Lower leg skin (tissue), 3 donors: Measurements from ENCODE around the gene TSPAN32.

ENCODE experiments used
- POLR2A ChIP-seq, 2 donors: fragments of 450-650 bp; IDR thresholded peaks; one replicate each; pipeline ENCODE4 v1.6.1; 2016 to 2017; ENCODE audit warnings: antibody characterized with exemption in 2 of 2, mild to moderate bottlenecking in 1 of 2, moderate library complexity in 1 of 2
- TF ChIP-seq, protein P1 (sequence below), 3 donors: fragments of 450-650 bp; IDR thresholded peaks; one replicate each; pipeline ENCODE4 v1.5.1; 2016; ENCODE audit warnings: antibody characterized with exemption in 3 of 3, mild to moderate bottlenecking in 3 of 3, moderate library complexity in 2 of 3

DNA sequence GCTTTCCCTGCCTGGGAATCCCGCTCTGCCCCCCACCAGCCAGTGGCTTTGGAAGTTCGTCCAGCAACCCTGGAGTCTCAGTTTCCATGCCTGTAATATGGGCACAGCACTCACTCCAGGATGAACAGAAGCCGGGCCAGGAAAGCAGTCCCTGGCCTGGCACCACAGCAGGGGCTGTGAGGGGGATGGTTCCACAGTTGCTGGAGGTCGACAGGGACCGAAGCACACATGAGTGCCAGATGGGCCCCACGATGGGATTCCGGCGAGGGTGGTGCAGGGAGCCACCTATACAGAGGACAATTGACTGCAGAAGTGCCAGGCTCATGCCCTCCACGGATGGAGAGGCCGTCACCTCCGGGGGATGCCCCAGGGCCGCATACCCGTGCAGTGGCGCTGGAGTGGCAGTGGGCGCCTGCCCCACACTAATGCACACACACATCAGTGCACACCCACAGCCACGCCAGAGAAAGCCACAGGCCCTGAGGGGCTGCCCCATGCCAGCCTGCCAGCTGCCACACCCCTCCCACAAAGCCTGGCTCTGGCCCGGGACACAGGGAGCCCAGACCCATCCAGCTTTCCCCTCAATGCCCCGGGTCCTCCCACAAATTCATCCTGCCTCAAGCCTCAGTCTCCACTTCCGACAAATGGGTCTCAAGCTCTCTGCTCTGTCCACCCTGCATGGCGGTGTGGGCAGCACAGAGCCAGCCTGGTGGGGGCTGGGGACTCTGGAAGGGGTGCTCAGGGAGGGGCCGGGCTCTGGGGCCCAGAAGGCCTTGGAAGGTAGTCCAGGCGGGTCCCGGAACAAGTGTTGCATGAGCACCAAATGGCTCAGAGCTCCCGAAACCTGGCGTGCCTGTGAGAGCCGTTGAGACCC is 41.1 kb upstream of the TSPAN32 start:
- TF ChIP-seq, protein P1, sequence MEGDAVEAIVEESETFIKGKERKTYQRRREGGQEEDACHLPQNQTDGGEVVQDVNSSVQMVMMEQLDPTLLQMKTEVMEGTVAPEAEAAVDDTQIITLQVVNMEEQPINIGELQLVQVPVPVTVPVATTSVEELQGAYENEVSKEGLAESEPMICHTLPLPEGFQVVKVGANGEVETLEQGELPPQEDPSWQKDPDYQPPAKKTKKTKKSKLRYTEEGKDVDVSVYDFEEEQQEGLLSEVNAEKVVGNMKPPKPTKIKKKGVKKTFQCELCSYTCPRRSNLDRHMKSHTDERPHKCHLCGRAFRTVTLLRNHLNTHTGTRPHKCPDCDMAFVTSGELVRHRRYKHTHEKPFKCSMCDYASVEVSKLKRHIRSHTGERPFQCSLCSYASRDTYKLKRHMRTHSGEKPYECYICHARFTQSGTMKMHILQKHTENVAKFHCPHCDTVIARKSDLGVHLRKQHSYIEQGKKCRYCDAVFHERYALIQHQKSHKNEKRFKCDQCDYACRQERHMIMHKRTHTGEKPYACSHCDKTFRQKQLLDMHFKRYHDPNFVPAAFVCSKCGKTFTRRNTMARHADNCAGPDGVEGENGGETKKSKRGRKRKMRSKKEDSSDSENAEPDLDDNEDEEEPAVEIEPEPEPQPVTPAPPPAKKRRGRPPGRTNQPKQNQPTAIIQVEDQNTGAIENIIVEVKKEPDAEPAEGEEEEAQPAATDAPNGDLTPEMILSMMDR (IDR thresholded peaks at IDR 0.05), result no peak
- no peak for TF ChIP-seq POLR2A (IDR thresholded peaks at IDR 0.05)
